DND-41 (cell line): Measurements from ENCODE around the gene CMTR2.

Experiments used
- ATAC-seq: fragments of 200-7000 bp; cut with Tn5 transposase; 3 replicates; pipeline ENCODE4 v1.9.1; 2021; ENCODE audit warnings: low read depth; ENCODE audit not compliant: insufficient read depth
- DNase-seq: peaks from one replicate; pipeline ENCODE4 v3.0.0-alpha.2; 2020
- H2AFZ ChIP-seq: 2 replicates; pipeline ENCODE4 v1.6.0; 2012; ENCODE audit warnings: low read depth, low read length
- H3K27ac ChIP-seq: 2 replicates; pipeline ENCODE4 v1.5.1; 2012; ENCODE audit warnings: low read length, inconsistent platforms
- H3K27me3 ChIP-seq: fragments of 200-600 bp; sonication (generic); 2 replicates; pipeline ENCODE4 v1.6.0; 2012; ENCODE audit warnings: low read length, mild to moderate bottlenecking, inconsistent platforms; ENCODE audit not compliant: insufficient read depth, poor library complexity
- H3K36me3 ChIP-seq: 2 replicates; pipeline ENCODE4 v1.5.1; 2012; ENCODE audit warnings: low read length, inconsistent platforms; ENCODE audit not compliant: insufficient read depth
- H3K4me1 ChIP-seq: 2 replicates; pipeline ENCODE4 v1.5.1; 2012; ENCODE audit warnings: mild to moderate bottlenecking, low read length; ENCODE audit not compliant: insufficient read depth
- H3K4me2 ChIP-seq: 2 replicates; pipeline ENCODE4 v1.6.0; 2012; ENCODE audit warnings: mild to moderate bottlenecking, moderate library complexity, low read length, inconsistent platforms; ENCODE audit not compliant: insufficient read depth
- H3K4me3 ChIP-seq, 2 experiments: fragments of 200-600 bp in 1 of 2; shearing (Covaris generic) in 1 of 2; 2 replicates each; pipeline ENCODE4 v1.5.1; 2012 to 2016; ENCODE audit warnings: inconsistent platforms in 2 of 2, low read length in 2 of 2, mild to moderate bottlenecking in 2 of 2, low read depth in 1 of 2, moderate library complexity in 1 of 2
- H3K79me2 ChIP-seq: 2 replicates; pipeline ENCODE4 v1.6.0; 2012; ENCODE audit warnings: low read length, inconsistent platforms; ENCODE audit not compliant: insufficient read depth
- H3K9ac ChIP-seq: 2 replicates; pipeline ENCODE4 v1.6.0; 2012; ENCODE audit warnings: low read depth, mild to moderate bottlenecking, inconsistent platforms, low read length, moderate library complexity
- H3K9me3 ChIP-seq: 2 replicates; pipeline ENCODE4 v1.5.1; 2012; ENCODE audit warnings: low read length, moderate library complexity, mild to moderate bottlenecking, inconsistent platforms; ENCODE audit not compliant: insufficient read depth, severe bottlenecking
- H4K20me1 ChIP-seq: 2 replicates; pipeline ENCODE4 v1.6.0; 2012; ENCODE audit warnings: low read length; ENCODE audit not compliant: insufficient read depth
- EZH2 ChIP-seq: IDR thresholded peaks from 3 replicates; pipeline ENCODE4 v1.6.1; 2012; ENCODE audit warnings: borderline replicate concordance, low read depth, mild to moderate bottlenecking, moderate library complexity, low read length, inconsistent platforms; ENCODE audit not compliant: severe bottlenecking
- TF ChIP-seq, protein P1 (sequence below): IDR thresholded peaks from 2 replicates; pipeline ENCODE4 v1.5.1; 2012; ENCODE audit warnings: borderline replicate concordance, low read length, moderate library complexity, mild to moderate bottlenecking; ENCODE audit not compliant: poor library complexity, severe bottlenecking; ENCODE audit errors: extremely low read depth

Gene CMTR2

DNA sequence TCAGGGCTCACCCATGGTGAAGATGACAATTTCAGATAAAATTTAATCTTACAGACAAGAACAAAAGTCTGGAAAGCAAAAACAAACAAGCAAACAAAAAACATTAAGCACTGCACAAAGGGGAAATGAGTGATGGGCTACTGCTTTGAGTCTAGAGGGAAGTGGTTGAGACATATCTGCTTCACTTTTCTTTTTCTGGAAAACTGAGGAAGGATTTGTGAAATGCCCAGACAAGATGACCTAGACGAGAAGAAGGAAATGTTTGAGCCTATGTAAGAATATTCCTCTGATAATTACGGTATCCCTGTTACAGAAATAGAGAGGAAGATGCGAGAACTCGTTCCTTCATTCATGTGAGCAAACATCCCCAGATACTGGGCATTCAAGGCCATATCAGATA, 47.2 kb downstream of the CMTR2 start:
- no peaks in the 10 kb centered on the region for H3K27me3 ChIP-seq
- H3K9me3 ChIP-seq: peaks cover 4% of the 10 kb centered on the region
- H3K4me3 ChIP-seq: no peak overlapping the region
- ATAC-seq (no peak), DNase-seq (no peak)
- TF ChIP-seq, protein P1, sequence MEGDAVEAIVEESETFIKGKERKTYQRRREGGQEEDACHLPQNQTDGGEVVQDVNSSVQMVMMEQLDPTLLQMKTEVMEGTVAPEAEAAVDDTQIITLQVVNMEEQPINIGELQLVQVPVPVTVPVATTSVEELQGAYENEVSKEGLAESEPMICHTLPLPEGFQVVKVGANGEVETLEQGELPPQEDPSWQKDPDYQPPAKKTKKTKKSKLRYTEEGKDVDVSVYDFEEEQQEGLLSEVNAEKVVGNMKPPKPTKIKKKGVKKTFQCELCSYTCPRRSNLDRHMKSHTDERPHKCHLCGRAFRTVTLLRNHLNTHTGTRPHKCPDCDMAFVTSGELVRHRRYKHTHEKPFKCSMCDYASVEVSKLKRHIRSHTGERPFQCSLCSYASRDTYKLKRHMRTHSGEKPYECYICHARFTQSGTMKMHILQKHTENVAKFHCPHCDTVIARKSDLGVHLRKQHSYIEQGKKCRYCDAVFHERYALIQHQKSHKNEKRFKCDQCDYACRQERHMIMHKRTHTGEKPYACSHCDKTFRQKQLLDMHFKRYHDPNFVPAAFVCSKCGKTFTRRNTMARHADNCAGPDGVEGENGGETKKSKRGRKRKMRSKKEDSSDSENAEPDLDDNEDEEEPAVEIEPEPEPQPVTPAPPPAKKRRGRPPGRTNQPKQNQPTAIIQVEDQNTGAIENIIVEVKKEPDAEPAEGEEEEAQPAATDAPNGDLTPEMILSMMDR: no peak
- TF ChIP-seq EZH2: no peak
- H3K27ac ChIP-seq: no peak overlapping the region
- H2AFZ ChIP-seq: no peak overlapping the region
- no peaks in the 10 kb centered on the region for H3K36me3 ChIP-seq
- no peaks in the 10 kb centered on the region for H3K4me1 ChIP-seq
- no peaks in the 10 kb centered on the region for H4K20me1 ChIP-seq
- H3K9ac ChIP-seq: no peak overlapping the region
- H3K4me2 ChIP-seq: no peak overlapping the region
- no peaks in the 10 kb centered on the region for H3K79me2 ChIP-seq
